ENCODE measurements around the gene TSC22D1.

The TSC22D1 gene

DNA sequence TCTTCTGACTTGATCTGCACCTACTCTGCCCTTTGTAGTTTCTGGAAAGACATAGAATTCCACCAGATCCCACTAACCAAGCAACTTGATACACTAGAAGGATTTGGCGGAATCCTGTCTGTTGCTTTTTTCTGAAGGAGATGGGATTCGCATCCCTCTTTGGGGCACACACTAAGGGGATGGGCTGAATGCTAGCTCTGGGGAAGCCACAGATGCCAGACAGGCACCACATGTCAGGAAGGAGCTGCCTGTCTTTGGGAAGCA lies 150.4 kb downstream of the TSC22D1 start:
- no peak for DNase-seq (ENCODE audit: low spot score)

DNA sequence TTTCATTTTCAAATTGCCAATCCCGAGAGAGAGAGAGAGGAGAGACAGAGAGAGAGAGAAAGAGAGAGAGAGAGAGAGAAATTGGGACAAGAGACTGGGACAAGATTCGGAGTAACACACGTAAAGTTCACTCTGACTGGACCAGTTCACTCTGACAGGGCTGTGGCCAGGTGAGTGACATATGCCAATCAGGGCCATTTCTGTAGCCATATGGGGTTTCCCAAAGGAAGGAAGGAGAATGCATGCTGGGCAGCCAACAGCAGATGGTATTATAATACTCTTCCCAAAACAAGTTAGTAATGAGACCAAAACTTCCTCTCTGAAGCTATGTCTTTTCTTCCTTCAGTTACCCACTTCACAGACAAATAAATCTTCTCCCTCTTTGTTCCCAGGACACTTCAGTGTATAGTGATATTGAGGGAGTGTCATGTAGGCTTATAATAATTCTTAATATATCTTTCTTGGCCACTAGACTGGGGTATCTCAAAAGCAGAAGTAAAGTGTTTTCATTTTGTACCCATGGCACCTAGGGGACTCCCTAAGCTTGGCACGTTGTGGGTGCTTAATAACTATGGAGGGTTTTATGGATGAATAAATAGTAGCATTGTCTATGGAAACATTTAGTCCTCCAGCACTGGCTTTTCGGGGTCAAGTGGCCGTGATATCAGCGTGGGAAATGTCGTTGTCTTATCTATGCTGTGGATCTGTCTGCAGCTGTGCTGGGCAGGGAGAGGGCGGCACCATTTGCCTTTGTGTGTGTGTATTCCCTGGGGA lies 150.9 kb downstream of the TSC22D1 start:
- no peak for DNase-seq (ENCODE audit: low spot score)

DNA sequence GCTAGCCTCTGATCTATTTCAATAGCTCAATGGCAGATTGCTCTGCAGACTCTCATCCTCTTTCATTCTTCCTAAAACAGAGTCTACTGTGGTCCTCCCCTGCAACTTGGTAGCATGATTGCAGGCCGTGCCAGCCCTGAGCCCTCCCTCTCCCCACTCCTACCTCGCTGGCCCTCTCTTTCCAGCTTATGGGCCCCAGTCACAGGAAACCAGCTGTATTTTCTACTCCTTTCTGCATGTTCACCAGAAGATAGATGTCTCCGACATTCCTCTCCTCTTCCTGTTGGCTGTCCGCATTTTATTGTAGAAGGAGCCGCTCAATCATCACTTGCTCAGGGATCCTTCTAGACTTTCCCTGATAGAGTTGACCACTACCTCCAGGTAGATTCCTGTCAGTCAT lies 152.3 kb downstream of the TSC22D1 start:
- DNase-seq (ENCODE audit: low spot score): no peak

DNA sequence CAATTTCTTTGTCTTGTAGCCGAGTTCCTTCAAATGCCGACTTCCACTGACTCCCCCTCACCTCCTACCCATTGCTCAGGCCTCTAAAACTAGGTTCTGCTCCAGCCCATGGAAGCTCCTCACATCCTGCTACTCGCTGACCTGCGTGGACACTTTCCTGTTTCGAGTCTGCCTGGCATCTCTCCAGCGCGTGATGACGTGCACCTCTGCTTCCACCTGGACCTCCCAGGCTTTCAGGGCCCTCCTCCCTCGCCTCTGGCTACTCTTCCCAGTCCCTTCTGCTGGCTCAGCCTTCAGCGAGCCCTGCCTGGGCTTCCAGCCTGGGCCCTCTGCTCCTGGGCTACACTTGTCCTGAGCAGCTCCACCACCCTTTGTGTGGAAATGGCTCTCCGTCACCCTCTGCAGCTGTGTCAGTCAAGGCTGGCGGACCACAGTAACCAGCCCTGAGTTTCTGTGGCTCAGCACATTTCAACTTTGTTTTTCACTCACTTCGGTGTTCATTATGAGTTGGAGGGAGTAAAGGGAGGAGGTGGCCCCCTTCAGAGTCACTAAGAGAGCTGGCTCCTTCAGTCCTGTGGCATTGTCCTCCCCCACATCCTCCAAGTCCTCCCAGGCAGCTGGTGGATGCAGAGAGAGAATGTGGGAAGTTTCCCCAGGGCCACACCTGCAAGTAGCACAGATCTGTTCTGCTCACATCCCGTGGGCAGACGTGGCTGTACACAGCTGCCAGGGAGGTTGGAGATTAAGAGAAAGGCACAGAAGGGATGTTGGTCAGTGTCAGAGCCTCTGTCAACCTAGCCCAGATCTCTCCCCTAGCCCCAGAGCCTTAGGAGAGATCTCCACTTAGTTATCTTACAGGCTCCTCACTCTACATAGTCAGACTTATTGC lies 153.1 kb downstream of the TSC22D1 start:
- no peak for DNase-seq (ENCODE audit: low spot score)

DNA sequence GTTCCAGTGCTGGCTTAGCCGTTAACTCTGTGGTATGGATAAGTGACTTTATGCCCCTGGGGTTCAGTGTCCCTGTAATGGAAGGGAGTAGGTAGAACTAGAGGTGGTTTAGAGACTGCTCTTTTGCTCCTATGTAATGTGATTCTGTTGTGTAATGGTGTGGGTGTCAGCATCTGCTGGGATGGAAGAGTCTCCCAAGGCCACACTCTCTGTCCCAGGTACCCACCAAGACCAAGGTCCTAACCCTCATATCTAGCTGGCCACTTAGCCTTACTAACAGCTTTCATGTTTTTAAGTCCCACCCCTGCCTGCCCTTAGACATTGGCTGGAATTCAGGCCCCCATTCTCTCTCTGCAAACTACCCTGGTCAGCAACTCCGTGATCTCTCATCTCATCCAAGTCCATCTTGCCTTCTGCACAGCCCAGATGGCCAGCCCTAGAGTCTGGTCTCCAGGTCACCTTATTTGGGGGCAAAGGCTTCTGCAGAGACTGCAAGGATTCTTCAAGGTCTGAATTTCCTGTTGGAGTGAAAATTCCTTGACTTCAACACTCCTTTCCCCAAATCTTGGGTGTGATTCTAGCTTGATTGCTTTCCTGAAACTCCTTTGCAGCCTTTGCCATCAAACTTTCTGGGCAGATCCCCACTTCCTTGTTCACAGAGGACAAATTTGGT lies 154.1 kb downstream of the TSC22D1 start:
- no peak for DNase-seq (ENCODE audit: low spot score)

DNA sequence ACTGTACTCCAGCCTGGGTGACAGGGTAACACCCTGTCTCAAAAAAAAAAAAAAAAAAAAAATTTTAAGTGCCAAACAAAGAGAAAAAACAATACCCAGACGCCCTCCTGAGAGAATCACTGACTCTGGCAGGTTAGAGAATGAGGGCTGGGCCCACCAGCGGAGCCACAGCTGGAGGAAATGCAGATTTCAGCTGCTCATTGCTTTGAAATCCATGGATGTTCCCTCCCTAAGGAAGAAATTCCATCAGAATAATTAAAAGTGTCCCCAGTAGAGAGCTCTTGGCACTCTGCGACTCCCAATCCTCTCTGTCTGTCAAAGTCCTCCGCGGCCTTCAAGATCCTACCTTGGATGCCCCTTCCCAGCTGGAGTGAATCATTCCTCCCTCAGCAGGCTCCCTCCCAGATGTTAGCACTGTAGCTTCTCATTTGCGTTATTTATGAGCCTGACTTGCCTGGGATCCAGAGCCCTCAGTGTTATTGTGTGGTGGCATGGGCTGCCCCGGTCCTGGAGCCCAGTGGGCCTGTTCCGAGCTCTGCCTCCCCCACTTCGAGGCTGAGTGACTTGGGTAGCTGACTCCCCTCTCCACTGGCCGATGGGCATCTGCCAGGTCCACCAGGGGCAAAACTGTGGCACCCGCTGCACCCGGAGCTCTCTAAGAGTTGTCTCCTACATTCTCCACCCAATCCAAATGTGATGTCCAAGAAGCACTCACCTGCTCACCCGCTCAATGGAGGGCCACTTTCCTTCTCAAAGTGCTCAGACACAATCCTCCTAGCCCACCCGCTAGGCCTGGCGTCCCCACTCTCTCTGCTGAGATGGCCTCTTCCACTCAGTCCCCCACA lies 155.5 kb downstream of the TSC22D1 start:
- DNase-seq (ENCODE audit: low spot score): no peak

DNA sequence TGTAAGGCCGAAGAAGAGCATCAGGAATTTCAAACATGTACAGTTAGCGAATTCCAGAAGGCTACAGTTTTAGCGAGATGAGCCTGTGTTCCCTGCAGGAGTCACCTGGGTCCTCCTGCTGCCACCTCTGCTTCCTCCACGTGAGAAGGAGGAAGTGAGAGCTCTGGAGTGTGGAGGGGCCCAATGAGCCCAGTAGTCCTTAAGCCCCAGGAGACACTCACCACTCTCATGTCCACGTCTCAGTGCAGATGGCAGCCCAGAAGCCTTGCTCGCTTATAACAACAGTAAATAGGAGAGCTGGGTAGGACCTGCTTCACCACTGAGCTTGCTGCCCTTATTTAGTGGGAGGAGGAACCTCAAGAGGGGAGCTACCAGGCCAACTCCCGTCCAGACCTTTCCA lies 158.3 kb downstream of the TSC22D1 start:
- DNase-seq (ENCODE audit: low spot score): no peak

DNA sequence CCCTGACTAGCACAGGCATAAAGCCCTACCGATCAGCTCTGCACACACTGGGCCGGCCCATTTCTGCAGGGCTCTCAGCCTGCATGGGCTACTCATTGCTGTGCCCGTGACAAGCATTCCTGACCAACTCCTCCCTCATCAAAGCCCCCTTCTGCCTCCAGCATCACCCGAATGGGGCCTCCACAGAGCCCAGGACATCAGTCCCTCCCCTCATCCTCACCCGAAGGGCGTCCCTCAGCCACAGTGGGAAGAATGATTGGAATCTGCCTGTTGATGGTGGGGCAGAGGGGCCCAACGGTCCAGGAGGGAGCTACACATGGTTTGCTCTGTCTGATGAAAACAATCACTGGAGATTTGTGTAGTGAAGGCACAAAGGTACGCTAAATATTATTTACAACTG lies 158.7 kb downstream of the TSC22D1 start:
- DNase-seq (ENCODE audit: low spot score): no peak

DNA sequence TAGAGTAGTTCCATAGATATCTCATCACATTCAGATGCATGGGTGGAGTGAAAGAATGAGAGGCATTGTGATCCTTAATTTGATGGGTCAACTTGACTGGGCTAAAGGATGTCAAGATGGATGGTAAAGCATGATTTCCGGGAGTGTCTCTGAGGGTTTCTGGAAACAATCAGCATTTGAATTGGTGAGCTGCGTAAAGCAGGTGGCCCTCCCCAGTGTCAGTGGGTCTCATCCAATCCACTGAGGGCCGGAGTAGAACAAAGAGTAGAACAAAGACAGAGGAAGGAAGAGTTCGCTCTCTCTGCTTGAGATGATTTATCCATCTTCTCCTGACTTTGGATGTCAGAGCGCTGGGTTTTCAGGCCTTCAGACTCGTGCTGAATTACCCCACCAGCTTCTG lies 159.4 kb downstream of the TSC22D1 start:
- no peak for DNase-seq (ENCODE audit: low spot score)

DNA sequence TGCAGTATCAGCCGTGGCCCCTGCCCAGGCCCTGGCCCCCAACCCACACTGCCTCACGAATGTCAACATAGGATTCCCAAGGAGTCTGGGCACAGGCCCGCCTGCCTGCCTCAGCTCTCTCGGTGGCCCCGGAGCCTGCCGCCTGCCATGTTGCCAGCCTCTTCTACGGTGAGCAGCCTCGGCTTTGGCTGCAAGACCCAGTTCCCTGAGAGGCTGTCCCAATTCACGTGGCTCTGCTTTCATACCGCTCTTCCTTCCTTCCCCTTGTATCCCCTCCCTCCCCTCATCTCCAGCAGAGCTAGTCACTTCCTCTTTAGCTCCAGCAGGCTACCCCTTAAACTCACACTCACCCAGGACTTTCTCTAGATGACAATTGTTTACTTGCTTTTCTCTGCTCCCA lies 159.8 kb downstream of the TSC22D1 start:
- no peak for DNase-seq (ENCODE audit: low spot score)

DNA sequence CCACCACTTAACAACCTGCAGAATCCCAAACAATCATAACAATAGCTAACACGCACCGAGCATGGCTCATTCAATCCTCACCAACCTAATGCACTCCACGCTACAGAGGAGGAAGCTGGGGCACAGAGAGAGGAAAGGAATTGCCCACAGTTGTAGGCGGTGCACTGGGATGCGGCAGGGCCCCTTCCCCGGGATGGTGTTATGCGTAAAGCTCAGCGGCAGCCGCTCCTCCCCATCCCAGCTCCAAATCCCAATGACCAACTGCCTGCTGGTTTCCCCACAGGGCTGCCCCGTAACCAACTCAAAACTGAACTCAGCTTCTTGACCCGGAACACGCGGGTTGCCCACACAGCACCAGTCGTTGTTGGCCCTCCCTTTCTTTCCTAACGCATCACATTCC lies 160.3 kb downstream of the TSC22D1 start:
- no peak for DNase-seq (ENCODE audit: low spot score)

DNA sequence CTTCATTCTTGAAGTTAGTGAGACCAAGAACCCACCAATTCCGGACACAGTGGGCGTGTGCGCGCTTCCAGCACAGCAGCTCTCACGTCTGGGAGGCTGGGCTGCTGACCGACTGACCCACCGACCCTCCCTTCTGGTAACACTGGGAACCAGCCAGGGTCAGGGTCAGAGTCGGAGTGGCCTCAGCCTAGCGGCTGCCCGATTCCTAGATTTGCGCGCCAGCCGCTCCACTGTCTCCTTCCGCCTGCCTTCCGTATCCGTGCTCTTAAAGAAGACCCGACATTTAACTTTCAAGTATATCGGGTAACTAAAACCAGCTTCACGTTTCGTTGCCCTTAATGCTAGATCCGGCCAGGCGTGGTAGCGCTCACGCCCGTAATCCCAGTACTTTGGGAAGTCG lies 161.4 kb downstream of the TSC22D1 start:
- no peak for DNase-seq (ENCODE audit: low spot score)

DNA sequence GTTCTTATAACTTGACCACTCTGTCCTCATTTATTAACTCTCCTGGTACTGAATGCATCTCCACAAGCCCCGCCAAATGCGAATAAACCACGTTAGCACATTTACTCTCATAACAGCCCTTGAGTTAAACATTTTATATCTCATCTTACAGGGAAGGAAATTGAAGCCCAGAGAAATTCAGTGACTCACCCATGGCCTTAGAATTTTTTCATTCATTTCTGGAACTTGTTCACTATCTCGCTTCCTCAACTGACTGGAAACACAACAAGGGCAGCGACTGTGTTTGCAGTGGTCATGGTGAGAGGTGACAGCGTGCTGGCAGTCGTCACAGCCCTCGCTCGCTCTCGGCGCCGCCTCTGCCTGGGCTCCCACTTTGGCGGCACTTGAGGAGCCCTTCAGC lies 163.0 kb downstream of the TSC22D1 start:
- DNase-seq (ENCODE audit: low spot score): no peak

DNA sequence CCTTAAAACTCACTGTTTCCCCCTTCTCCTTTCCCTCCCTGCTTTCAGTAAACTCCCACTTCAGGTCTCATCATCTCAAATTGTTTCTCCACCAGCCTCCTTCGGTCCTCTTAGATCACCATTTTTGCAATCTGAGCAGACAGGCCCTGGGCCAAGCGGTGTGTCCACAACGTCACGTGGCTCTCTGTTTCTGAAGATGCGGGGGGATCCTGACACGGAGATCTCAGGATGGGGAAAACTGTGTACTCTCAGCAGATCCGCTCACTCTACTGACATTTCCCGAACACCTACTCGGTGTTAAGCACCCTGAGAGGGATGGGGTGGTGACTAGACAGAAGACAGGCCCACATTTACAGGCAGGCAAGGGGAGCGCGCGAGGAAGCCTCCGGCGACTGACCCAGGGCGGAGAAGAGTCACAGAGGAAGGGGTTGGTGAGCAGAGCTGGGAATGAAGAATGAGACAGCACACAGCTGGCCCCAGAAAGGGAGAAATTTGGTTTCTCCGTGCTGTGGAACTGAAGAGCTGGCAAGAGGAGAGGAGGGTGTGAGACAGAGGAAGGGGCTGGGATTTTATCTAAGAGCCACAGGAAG lies 163.7 kb downstream of the TSC22D1 start:
- DNase-seq (ENCODE audit: low spot score): no peak

DNA sequence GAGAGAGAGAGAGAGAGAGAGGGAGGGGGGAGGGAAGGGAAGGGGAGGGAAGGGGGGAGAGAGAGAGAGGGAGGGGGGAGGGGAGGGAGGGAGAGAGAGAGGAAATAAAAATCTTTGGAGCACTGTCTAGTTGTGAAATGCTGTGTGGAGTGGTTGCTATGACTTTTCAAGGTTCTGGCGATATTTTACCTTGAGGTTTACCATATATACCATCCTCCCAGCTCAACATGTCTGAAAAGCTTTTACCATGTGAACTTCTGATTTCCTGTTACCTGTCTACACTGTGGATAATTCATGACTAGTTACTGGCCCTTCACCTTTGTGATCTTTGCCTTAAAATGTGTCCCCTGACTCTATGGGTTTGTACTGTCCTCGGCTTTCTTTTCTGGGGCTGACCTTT lies 164.3 kb downstream of the TSC22D1 start:
- DNase-seq (ENCODE audit: low spot score): no peak

DNA sequence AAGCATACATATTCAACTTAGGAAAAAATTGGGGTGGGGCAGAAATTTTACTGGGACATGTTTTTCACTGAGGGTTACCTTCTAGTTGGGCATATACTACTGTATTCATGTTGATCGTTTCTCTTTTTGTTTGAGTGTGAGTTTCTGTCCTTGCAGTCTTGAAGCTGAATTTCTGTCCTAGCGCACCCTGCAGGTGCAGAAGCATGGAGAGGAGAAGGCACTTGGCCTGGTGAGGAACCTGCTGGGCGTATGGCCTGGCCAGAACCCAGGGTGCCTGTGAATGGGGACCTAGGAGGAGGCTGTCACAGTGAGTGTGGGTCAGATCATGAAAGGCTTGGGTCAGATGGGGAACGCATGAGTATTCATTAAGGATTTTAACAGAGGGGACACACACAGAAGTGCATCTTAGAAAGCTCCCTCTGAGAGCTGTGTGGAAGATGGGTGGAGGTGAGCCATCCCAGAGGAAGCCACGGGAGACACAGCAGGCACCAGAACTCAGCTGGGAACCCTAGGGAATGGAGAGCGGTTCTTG lies 165.7 kb downstream of the TSC22D1 start:
- peak; percentile 23 for DNase-seq (ENCODE audit: low spot score)

DNA sequence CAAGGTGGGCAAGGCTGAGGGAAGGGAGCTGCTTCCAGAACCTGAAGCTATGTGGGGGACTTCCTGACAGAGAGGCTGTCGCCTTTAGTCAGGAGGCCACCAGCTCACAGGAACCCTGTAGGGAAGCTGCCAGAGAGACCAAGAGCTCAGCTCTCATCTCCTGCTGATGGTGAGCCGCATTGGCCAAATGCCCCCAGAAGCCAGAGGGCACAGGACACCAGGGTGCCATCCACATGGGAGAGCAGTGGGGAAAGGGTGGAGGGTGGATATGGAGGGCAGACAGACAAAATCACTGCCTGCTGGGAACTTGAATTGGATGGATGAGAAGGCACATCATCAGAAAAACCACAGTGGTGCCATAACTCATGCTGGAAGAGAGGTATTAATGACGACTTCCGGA lies 166.5 kb downstream of the TSC22D1 start:
- no peak for DNase-seq (ENCODE audit: low spot score)

DNA sequence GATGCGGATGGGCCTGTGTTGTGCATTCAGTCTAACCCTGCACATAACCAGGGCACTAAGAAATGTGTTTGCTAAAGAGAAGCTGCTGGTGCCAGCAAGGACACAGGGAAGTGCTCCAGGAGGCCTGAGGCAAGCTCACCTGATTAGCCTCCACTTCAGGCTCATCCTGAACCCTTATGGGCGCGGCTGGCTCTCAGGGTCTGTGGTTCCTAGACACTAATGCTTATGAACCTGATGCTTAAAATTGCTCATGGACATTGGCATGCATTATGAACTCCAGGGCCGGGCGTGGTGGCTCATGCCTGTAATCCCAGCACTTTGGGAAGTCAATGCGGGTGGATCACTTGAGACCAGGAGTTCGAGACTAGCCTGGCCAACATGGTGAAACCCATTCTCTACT lies 168.2 kb downstream of the TSC22D1 start:
- DNase-seq (ENCODE audit: low spot score): no peak

DNA sequence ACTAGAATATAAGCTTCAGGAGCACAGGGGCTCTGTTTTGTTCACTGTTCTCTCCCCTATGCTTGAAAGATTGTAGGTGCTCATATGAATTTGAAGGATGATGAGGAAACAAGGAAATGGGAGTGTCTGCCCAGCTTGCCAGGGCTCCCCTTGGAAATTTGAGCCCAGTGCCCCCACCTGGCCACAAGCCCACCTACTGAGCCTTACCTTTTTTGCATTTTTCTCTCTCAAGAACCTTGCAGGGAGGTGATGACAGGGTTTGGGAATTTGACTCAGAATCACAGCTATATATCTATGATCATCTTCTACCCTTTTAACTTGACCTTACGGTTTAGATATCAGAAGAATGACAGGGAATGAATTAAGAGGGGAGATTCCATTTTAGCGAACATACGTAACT lies 168.8 kb downstream of the TSC22D1 start:
- DNase-seq (ENCODE audit: low spot score): no peak

DNA sequence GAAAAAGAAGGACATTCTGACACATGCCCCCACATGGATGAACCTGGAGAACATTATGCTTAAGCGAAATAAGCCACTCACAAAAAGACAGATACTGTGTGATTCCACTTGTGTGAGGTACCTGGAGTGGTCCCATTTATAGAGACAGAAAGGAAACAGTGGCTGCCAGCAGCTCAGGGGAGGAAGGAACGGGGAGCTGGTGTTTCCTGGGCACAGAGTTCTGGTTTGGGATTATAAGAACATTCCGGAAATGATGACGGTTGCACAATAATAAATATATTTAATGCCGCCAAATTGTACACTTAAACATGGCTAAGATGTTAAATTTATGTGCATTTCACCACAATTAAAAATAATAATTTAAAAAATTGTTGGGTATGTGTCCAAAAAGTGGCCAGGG lies 169.5 kb downstream of the TSC22D1 start:
- DNase-seq (ENCODE audit: low spot score): no peak

DNA sequence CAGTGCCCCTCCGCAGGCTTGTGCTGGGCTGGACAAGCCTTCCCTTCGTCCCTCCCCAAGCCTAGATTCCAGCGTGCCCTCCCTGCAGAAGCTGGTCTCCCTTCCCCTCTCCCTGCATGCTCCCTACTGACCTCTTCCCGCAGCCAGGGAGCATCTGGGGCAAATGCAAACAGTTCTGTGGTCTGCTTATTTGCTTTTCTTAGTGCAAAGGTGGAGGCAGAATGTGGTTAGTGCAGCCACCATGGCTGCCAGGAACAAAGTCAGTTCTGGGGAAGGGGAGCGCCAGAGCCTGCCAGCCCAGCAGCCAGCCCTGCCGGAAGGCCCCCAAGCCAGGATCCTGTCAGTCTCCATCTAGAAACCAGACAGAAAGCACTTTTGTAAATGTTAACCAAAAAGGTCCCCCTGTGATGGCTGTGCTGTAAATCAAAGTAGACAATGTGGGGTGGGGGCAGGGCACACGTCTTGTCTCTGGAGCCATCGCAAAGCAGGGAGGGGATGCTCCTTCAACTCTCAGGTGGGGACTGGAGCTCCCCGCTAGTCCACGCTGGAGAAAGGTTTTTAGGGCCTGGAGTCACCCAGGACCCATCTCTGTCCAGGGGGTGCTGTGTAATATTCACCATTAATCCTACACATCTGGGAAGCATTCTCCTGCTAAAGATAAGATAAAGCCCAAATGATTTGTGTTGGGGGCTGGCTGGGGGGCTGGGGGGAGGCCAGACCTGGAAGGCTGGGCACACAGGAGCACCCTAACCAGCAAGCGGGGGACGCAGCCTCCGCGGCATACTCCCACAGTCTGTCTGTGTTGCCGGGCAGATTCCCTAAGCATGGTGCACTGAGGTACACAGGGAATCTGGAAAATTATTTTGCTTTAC lies 171.6 kb downstream of the TSC22D1 start:
- DNase-seq (ENCODE audit: low spot score): no peak
